ENCODE data around the gene PROSER2.

GRCh38 chr10:11901454-11901832 lies 78.3 kb downstream of the PROSER2 start:
- TF ChIP-seq POLR2A (IDR thresholded peaks at IDR 0.05; ENCODE audit: low read length) = no peak
- TF ChIP-seq GATA1 (IDR thresholded peaks at IDR 0.05; ENCODE audit: low read depth, low read length) = no peak
